MCF 10A (cell line): ENCODE measurements around the gene DSTYK. TPM values are rescaled to one million over a fixed set of nuclear protein-coding genes. Genes with fewer than 3 reads are reported as not detected.

Source experiments
- BruUV-seq: library from RNA; stranded (reverse); fragments of 400-500 nt; replicated peaks from 2 replicates; lab custom pipeline; 2021; lab: Mats Ljungman, UMichigan
- CTCF ChIA-PET: fragments of 300-600 bp; sonication (Branson Sonifier 250); formaldehyde crosslinking; extraction: SDS; loops from one replicate; lab custom pipeline; 2021; ENCODE audit warnings: antibody characterized with exemption, inconsistent platforms; lab: Yijun Ruan, JAX
- POLR2A ChIA-PET: fragments of 300-600, 350-650 bp; sonication (Branson Sonifier 250); formaldehyde crosslinking; extraction: SDS; loops from one replicate; lab custom pipeline; 2020; ENCODE audit warnings: antibody characterized with exemption, inconsistent platforms; lab: Yijun Ruan, JAX
- DNase-seq: peaks from one replicate; pipeline ENCODE4 v3.0.0-alpha.2; 2018; ENCODE audit not compliant: unreplicated experiment
- H3K27ac Mint-ChIP-seq: one replicate; pipeline ENCODE4 v1.8.0; 2022; ENCODE audit warnings: mild to moderate bottlenecking, low read depth, mixed read lengths; ENCODE audit not compliant: unreplicated experiment
- H3K27me3 Mint-ChIP-seq: one replicate; pipeline ENCODE4 v1.8.0; 2022; ENCODE audit warnings: mixed read lengths; ENCODE audit not compliant: insufficient read depth, unreplicated experiment
- H3K36me3 Mint-ChIP-seq: one replicate; pipeline ENCODE4 v1.8.0; 2022; ENCODE audit warnings: mild to moderate bottlenecking, moderate library complexity, mixed read lengths; ENCODE audit not compliant: insufficient read depth, unreplicated experiment
- H3K4me1 Mint-ChIP-seq: one replicate; pipeline ENCODE4 v1.8.0; 2022; ENCODE audit warnings: mixed read lengths; ENCODE audit not compliant: insufficient read depth, unreplicated experiment
- H3K4me3 Mint-ChIP-seq: one replicate; pipeline ENCODE4 v1.8.0; 2022; ENCODE audit warnings: mild to moderate bottlenecking, moderate library complexity, mixed read lengths; ENCODE audit not compliant: unreplicated experiment
- H3K9me3 Mint-ChIP-seq: one replicate; pipeline ENCODE4 v1.8.0; 2022; ENCODE audit warnings: mixed read lengths; ENCODE audit not compliant: unreplicated experiment
- intact Hi-C: fragments of 100-400 bp; cut with micrococcal nuclease; formaldehyde crosslinking; loops from 2 replicates; pipeline ENCODE4 v1.14.1; 2022
- total RNA-seq: library from RNA; stranded (reverse); gene quantifications from 2 replicates; pipeline ENCODE4 v1.2.3, GENCODE V29; 2022
- TF ChIP-seq, protein P1 (sequence below): fragments of 200-600 bp; IDR thresholded peaks from one replicate; pipeline ENCODE4 v1.8.0; 2022; ENCODE audit warnings: antibody characterized with exemption, mild to moderate bottlenecking; ENCODE audit not compliant: unreplicated experiment

Gene DSTYK
- total RNA-seq, 1 experiment from 2014 or later: 18.4 TPM

DNA sequence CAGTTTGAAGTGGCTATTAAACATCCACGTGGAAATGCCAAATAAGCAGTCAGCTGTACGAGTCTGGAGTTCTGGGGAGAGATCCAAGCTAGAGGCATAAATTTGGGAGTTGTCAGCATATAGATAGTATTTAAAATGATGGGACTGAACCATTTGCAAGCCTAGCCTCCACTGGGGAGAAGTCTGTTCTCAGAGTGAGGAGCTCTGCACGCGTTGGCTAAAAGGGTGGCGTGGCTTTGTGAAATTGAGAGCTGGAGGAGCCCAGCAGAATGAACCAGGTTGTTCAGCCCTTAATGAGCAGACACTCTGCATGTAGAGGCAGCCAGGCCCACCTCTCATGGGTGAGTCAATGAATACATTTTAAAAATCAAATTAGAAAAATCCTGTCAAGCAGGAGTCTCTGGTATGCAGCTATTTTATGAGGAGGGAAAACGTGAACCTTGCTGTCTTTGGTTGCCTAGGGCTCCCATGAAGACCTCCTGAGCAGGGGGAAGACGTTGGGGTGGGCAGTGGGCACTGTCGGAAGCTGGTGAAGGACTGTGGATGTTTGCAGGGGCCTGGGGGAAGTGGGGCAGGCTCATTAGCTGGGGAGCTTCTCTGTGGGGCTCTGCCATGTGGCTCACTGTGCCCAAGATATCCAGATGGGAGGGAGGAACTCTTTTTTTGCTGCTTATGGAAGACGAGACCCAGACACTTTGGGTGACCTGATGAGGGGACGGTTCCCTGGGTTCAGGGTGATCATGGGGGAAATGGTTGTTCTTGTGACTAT is 35.0 kb upstream of the DSTYK start:
- H3K4me3 Mint-ChIP-seq: no peak overlapping the region
- BruUV-seq: no TSS peak
- POLR2A ChIA-PET: interaction anchor here (0.7 to 1.4 kb wide), 4 partner anchors 15 to 36 kb away, joined by 3 to 5 read pairs (median 4); partner anchors contain the start of gene TMCC2
- H3K27ac Mint-ChIP-seq: no peak overlapping the region
- no peaks in the 10 kb centered on the region for H3K9me3 Mint-ChIP-seq
- no peak for DNase-seq
- TF ChIP-seq, protein P1, sequence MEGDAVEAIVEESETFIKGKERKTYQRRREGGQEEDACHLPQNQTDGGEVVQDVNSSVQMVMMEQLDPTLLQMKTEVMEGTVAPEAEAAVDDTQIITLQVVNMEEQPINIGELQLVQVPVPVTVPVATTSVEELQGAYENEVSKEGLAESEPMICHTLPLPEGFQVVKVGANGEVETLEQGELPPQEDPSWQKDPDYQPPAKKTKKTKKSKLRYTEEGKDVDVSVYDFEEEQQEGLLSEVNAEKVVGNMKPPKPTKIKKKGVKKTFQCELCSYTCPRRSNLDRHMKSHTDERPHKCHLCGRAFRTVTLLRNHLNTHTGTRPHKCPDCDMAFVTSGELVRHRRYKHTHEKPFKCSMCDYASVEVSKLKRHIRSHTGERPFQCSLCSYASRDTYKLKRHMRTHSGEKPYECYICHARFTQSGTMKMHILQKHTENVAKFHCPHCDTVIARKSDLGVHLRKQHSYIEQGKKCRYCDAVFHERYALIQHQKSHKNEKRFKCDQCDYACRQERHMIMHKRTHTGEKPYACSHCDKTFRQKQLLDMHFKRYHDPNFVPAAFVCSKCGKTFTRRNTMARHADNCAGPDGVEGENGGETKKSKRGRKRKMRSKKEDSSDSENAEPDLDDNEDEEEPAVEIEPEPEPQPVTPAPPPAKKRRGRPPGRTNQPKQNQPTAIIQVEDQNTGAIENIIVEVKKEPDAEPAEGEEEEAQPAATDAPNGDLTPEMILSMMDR: no peak
- peaks cover 11% of the 10 kb centered on the region for H3K4me1 Mint-ChIP-seq
- no peaks in the 10 kb centered on the region for H3K27me3 Mint-ChIP-seq
- intact Hi-C loops: no loop called here
- CTCF ChIA-PET: interaction anchor here (0.6 to 13.6 kb wide), 14 partner anchors 10 to 439 kb away, joined by 3 to 205 read pairs (median 4); partner anchors contain the start of gene TMCC2
- H3K36me3 Mint-ChIP-seq: no peaks in the 10 kb centered on the region

DNA sequence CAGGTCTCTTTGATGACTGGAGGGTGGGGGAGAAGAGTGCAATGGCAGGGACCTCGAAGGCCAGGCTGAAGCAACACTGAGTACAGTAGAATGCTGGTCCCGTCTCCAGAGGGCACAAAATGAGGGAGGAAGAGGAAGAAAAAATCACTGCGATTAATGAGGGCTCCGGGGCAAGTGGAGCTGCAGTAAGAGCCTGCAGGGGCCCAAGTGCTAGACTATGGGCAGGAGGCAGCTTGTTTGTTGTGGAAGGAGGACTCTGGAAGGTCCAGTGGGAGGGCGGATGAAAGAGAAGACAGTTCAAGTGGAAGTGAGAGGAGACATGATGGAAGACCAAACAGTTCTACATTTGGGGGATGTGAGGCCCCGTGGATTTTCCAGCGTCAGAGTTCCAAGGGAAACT is 33.6 kb upstream of the DSTYK start:
- TF ChIP-seq, protein P1: no peak
- ChIA-PET CTCF (interaction anchor here (0.6 to 13.6 kb wide), 8 partner anchors 11 to 438 kb away, joined by 3 to 205 read pairs (median 7); partner anchors contain the start of gene TMCC2), POLR2A (no interaction called here)
- Mint-ChIP-seq H3K27ac (no peak overlapping the region), H3K4me3 (no peak overlapping the region), H3K27me3 (no peaks in the 10 kb centered on the region), H3K9me3 (no peaks in the 10 kb centered on the region), H3K36me3 (no peaks in the 10 kb centered on the region), H3K4me1 (peaks cover 6% of the 10 kb centered on the region)
- intact Hi-C loops: no loop called here
- no TSS peak for BruUV-seq
- DNase-seq: no peak

DNA sequence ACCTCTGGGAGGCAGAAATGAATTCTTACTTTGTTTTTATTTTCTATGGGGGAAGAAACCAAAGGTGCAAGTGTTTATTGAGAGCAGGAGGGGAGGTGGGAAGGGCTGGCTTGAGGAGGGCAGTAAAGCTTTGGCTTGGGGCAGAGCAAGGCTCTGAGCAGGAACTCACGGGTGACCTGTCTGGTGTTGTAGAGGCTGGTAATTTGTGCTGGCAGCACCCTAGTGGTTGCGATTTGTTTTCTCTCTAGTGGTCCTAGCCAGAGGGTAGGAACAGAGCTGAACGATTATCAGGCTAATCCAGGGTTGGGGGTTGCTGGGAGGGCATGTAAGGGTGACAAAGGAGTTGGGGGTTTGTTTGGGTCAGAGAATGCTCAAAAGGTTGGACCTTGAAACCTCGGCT is 32.9 kb upstream of the DSTYK start:
- H3K27ac Mint-ChIP-seq: no peak overlapping the region
- no peaks in the 10 kb centered on the region for H3K27me3 Mint-ChIP-seq
- CTCF ChIA-PET: interaction anchor here (0.6 to 13.6 kb wide), 5 partner anchors 12 to 303 kb away, joined by 3 to 205 read pairs (median 9); no protein-coding TSS in a partner anchor
- H3K36me3 Mint-ChIP-seq: no peaks in the 10 kb centered on the region
- POLR2A ChIA-PET: interaction anchor here (2.6 kb wide), 1 partner anchor 15 kb away, joined by 11 read pairs; no protein-coding TSS in a partner anchor
- no peak overlapping the region for H3K4me3 Mint-ChIP-seq
- intact Hi-C loops: no loop called here
- no peak for DNase-seq
- no peaks in the 10 kb centered on the region for H3K9me3 Mint-ChIP-seq
- TF ChIP-seq, protein P1: no peak
- BruUV-seq: no TSS peak
- H3K4me1 Mint-ChIP-seq: peaks cover 6% of the 10 kb centered on the region
